Measurements from ENCODE around the gene SCGN.
A peak's percentile ranks its signal among the peaks of the same experiment; 100 is the strongest.

Gene SCGN

GRCh38 chr6:25689966-25690365 is 38.0 kb downstream of the SCGN start:
- DNase-seq = no peak

GRCh38 chr6:25691894-25692293 is 39.9 kb downstream of the SCGN start:
- no peak for DNase-seq

GRCh38 chr6:25692472-25692871 is 40.5 kb downstream of the SCGN start:
- DNase-seq = no peak

- no peak for DNase-seq
Observed at GRCh38 chr6:25694366-25694765, 42.4 kb downstream of the SCGN start.

- no peak for DNase-seq
Observed at GRCh38 chr6:25695671-25696070, 43.7 kb downstream of the SCGN start.

GRCh38 chr6:25697537-25698340 is 45.7 kb downstream of the SCGN start:
- DNase-seq = no peak

GRCh38 chr6:25698631-25699030 is 46.6 kb downstream of the SCGN start:
- DNase-seq = no peak

GRCh38 chr6:25699649-25700048 is 47.6 kb downstream of the SCGN start:
- DNase-seq = no peak

GRCh38 chr6:25700761-25701160 is 48.7 kb downstream of the SCGN start:
- DNase-seq = no peak

- no peak for DNase-seq
Observed at GRCh38 chr6:25701807-25702206, 49.8 kb downstream of the SCGN start.

GRCh38 chr6:25703005-25703404 is 51.0 kb downstream of the SCGN start:
- no peak for DNase-seq

GRCh38 chr6:25704001-25704400 is 52.0 kb downstream of the SCGN start:
- no peak for DNase-seq

GRCh38 chr6:25706314-25707014 is 54.4 kb downstream of the SCGN start:
- DNase-seq = peak in 1 of 2 experiments; percentile 9

- no peak for DNase-seq
Observed at GRCh38 chr6:25709761-25710160, 57.7 kb downstream of the SCGN start.

GRCh38 chr6:25710287-25710686 is 58.3 kb downstream of the SCGN start:
- DNase-seq = no peak

- DNase-seq = no peak
Observed at GRCh38 chr6:25713824-25714223, 61.8 kb downstream of the SCGN start.

- no peak for DNase-seq
Observed at GRCh38 chr6:25714765-25715164, 62.8 kb downstream of the SCGN start.

- DNase-seq = no peak
Observed at GRCh38 chr6:25715794-25716193, 63.8 kb downstream of the SCGN start.

GRCh38 chr6:25717866-25718740 is 66.1 kb downstream of the SCGN start:
- peak; percentile 49 to 72 for DNase-seq

- no peak for DNase-seq
Observed at GRCh38 chr6:25726122-25726911, 74.3 kb downstream of the SCGN start.

- DNase-seq = no peak
Observed at GRCh38 chr6:25727028-25727427, 75.0 kb downstream of the SCGN start.

- no peak for DNase-seq
Observed at GRCh38 chr6:25730907-25731306, 78.9 kb downstream of the SCGN start.

GRCh38 chr6:25731721-25732120 is 79.7 kb downstream of the SCGN start:
- no peak for DNase-seq
